ENCODE results near the gene GRM7. TPM values are rescaled to one million over a fixed set of nuclear protein-coding genes. Genes with fewer than 3 reads are reported as not detected.

Gene GRM7
- total RNA-seq, 6 donors from 2014 or later: 0.46 to 8.6 TPM; not detected in 4

DNA sequence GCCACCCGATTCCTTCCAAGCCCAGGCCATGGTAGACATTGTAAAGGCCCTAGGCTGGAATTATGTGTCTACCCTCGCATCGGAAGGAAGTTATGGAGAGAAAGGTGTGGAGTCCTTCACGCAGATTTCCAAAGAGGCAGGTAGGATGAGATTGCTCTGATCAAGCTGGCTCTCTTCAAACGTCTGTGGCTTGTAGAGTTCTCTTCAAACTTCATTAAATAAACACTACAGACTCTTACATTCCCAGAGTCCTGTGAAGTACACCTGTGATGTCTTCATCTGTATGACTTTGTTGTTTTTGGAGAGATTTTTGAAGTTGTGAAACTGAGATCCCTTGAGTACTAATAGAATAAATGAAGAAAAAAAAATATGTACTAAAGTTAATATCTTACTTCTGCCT, 285.6 kb downstream of the GRM7 start:
- no peak for DNase-seq
- no peaks in the 10 kb centered on the region for H3K9me3 ChIP-seq
- H3K36me3 ChIP-seq: no peaks in the 10 kb centered on the region
- peak; percentile 34 to 67 for ATAC-seq (ENCODE audit: low FRiP score in 2 of 2)
- no peak for TF ChIP-seq POLR2AphosphoS5 (IDR thresholded peaks at IDR 0.05)
- no peak for TF ChIP-seq EP300 (IDR thresholded peaks at IDR 0.05)
- TF ChIP-seq POLR2A (IDR thresholded peaks at IDR 0.05): no peak
- TF ChIP-seq, protein P1, sequence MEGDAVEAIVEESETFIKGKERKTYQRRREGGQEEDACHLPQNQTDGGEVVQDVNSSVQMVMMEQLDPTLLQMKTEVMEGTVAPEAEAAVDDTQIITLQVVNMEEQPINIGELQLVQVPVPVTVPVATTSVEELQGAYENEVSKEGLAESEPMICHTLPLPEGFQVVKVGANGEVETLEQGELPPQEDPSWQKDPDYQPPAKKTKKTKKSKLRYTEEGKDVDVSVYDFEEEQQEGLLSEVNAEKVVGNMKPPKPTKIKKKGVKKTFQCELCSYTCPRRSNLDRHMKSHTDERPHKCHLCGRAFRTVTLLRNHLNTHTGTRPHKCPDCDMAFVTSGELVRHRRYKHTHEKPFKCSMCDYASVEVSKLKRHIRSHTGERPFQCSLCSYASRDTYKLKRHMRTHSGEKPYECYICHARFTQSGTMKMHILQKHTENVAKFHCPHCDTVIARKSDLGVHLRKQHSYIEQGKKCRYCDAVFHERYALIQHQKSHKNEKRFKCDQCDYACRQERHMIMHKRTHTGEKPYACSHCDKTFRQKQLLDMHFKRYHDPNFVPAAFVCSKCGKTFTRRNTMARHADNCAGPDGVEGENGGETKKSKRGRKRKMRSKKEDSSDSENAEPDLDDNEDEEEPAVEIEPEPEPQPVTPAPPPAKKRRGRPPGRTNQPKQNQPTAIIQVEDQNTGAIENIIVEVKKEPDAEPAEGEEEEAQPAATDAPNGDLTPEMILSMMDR (IDR thresholded peaks at IDR 0.05): no peak
- WGBS, 2 donors: 64 to 86% methylated on average over 5 of the region's 5 CpGs
- no peaks in the 10 kb centered on the region for H3K27me3 ChIP-seq
- no peak overlapping the region for H3K4me3 ChIP-seq
- H3K27ac ChIP-seq: no peak overlapping the region
- H3K4me1 ChIP-seq: no peaks in the 10 kb centered on the region

DNA sequence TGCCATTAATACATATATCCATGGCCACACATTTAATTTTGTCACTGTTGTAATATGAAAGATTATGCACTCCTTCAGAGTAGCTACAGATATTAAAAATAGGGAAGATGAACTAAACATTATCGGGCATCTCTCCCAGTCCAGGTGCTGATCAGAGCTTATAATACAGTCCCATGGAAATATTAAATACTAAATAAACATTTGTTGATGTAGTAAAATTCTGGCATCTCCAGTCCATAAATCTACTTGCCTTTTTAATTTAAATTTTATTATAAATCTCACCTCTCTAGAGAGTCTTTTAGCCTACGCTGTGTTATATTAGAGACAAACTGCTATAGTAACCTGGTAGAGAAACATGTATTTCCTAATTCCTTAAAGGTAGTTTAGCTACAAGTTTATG, 297.6 kb downstream of the GRM7 start:
- DNase-seq (no peak), ATAC-seq (ENCODE audit: low FRiP score in 2 of 2) (no peak)
- no peaks in the 10 kb centered on the region for H3K9me3 ChIP-seq
- H3K27me3 ChIP-seq: no peaks in the 10 kb centered on the region
- TF ChIP-seq POLR2A (IDR thresholded peaks at IDR 0.05) (no peak), EP300 (IDR thresholded peaks at IDR 0.05) (no peak), POLR2AphosphoS5 (IDR thresholded peaks at IDR 0.05) (no peak)
- TF ChIP-seq, protein P1 (IDR thresholded peaks at IDR 0.05): no peak
- 93 to 97% methylated on average over 2 of the region's 2 CpGs for WGBS, 2 donors
- H3K4me1 ChIP-seq: no peaks in the 10 kb centered on the region
- H3K4me3 ChIP-seq: no peak overlapping the region
- no peak overlapping the region for H3K27ac ChIP-seq
- no peaks in the 10 kb centered on the region for H3K36me3 ChIP-seq

DNA sequence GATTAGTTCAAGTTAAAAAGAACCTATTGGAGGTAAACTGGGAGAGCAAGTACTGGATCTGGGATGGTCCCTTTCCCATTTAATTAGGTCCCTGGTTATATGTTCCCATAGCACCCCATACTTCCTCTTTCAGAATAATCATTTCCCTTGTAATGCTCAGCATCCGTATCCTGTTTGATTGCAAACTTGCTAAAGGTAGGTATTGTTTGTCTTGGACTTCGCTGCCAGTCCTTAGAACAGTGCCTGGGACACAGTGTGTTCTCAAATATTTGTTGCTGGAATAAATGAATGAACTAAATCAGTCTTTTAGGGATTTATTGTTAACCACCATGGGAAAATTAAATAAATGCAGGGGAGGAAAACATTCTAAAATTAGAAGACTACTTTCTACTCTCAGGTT, 299.8 kb downstream of the GRM7 start:
- Histone ChIP-seq H3K36me3 (no peaks in the 10 kb centered on the region), H3K4me1 (no peaks in the 10 kb centered on the region), H3K27me3 (no peaks in the 10 kb centered on the region), H3K4me3 (no peak overlapping the region), H3K27ac (no peak overlapping the region), H3K9me3 (no peaks in the 10 kb centered on the region)
- 66 to 72% methylated on average over 2 of the region's 2 CpGs for WGBS, 2 donors
- no peak for TF ChIP-seq POLR2A (IDR thresholded peaks at IDR 0.05)
- TF ChIP-seq EP300 (IDR thresholded peaks at IDR 0.05): no peak
- TF ChIP-seq, protein P1 (IDR thresholded peaks at IDR 0.05): no peak
- TF ChIP-seq POLR2AphosphoS5 (IDR thresholded peaks at IDR 0.05): no peak
- ATAC-seq (ENCODE audit: low FRiP score in 2 of 2): no peak
- no peak for DNase-seq

DNA sequence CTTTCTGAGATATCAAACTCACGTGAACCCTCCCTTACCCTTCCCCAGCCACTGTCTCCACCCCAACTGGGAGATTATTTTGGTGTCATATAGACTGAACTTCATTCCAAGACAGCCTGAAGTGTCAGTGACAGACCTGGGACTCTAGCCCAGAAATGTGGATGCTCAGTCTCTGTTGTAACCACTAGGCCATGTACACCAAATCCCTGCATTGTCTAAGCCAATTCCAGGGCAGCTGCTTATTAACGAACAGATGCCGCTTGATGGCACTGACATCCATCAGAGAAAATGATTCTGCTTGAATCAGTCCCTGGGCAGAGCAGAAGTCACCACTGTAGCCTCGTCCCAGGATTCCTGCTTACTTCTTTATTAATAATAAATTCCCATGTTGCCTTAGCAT, 305.5 kb downstream of the GRM7 start:
- no peak overlapping the region for H3K27ac ChIP-seq
- no peaks in the 10 kb centered on the region for H3K27me3 ChIP-seq
- H3K4me1 ChIP-seq: no peaks in the 10 kb centered on the region
- ATAC-seq (ENCODE audit: low FRiP score in 2 of 2) (no peak), DNase-seq (no peak)
- TF ChIP-seq EP300 (IDR thresholded peaks at IDR 0.05): no peak
- no peak for TF ChIP-seq POLR2AphosphoS5 (IDR thresholded peaks at IDR 0.05)
- TF ChIP-seq POLR2A (IDR thresholded peaks at IDR 0.05): no peak
- TF ChIP-seq, protein P1 (IDR thresholded peaks at IDR 0.05): no peak
- no peaks in the 10 kb centered on the region for H3K9me3 ChIP-seq
- no peaks in the 10 kb centered on the region for H3K36me3 ChIP-seq
- WGBS, 2 donors: 70 to 79% methylated on average over 4 of the region's 4 CpGs
- no peak overlapping the region for H3K4me3 ChIP-seq

DNA sequence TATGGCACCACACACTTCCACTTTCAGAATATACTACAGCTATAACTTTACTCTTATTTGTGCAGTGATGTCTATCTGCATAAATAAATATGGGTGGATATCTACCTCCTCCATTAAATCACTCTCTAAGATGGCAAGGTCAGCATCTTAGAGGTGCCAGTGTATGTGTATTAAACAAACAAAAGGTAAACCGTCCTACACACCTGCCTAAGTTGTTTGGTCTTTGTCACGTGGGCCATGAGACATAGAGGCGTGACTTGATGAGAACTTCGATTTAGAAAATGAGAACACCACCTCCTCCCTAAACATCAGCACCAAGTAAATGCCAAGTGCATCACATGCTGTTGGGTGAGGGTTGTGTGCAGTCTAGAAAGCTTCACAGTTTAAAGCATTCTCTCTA, 310.6 kb downstream of the GRM7 start:
- no peak for ATAC-seq (ENCODE audit: low FRiP score in 2 of 2)
- Histone ChIP-seq H3K9me3 (no peaks in the 10 kb centered on the region), H3K27me3 (no peaks in the 10 kb centered on the region), H3K36me3 (no peaks in the 10 kb centered on the region), H3K4me1 (no peaks in the 10 kb centered on the region), H3K27ac (no peak overlapping the region), H3K4me3 (no peak overlapping the region)
- no peak for DNase-seq
- TF ChIP-seq POLR2A (IDR thresholded peaks at IDR 0.05) (no peak), EP300 (IDR thresholded peaks at IDR 0.05) (no peak), POLR2AphosphoS5 (IDR thresholded peaks at IDR 0.05) (no peak)
- TF ChIP-seq, protein P1 (IDR thresholded peaks at IDR 0.05): no peak
- 69 to 79% methylated on average over 4 of the region's 4 CpGs for WGBS, 2 donors
